HG03378 (cell line): ENCODE measurements around the gene PLEKHM3.
"Not testable (repeated sequence)": the region's sequence is repeated elsewhere in the genome, so short reads cannot be mapped to it uniquely, and the experiment has no call there.

Experiments
- ATAC-seq: cut with Tn5 transposase; IDR thresholded peaks from one replicate; pipeline ENCODE4 v1.9.1; 2021; ENCODE audit warnings: mild to moderate bottlenecking, moderate library complexity; ENCODE audit not compliant: unreplicated experiment

The PLEKHM3 gene

GRCh38 chr2:208037564-208038487 is 12.5 kb upstream of the PLEKHM3 start:
- no peak for ATAC-seq

GRCh38 chr2:208036357-208036756 is 11.0 kb upstream of the PLEKHM3 start:
- ATAC-seq: no peak

- ATAC-seq: no peak
Measured at GRCh38 chr2:208034503-208035140, 9.3 kb upstream of the PLEKHM3 start.

- ATAC-seq: peak; percentile 89
Measured at GRCh38 chr2:208033701-208034502, 8.6 kb upstream of the PLEKHM3 start.

- no peak for ATAC-seq
Measured at GRCh38 chr2:208031608-208032019, 6.3 kb upstream of the PLEKHM3 start.

GRCh38 chr2:208025814-208026184 is 472 bp upstream of the PLEKHM3 start:
- ATAC-seq: peak; percentile 23

- ATAC-seq: no peak
Measured at GRCh38 chr2:208024091-208024490, 1.2 kb downstream of the PLEKHM3 start.

GRCh38 chr2:208020253-208020652 is 5.1 kb downstream of the PLEKHM3 start:
- no peak for ATAC-seq

GRCh38 chr2:208018124-208018712 is 7.1 kb downstream of the PLEKHM3 start:
- ATAC-seq: not testable (repeated sequence)

GRCh38 chr2:208017721-208018120 is 7.6 kb downstream of the PLEKHM3 start:
- ATAC-seq: no peak

- no peak for ATAC-seq
Measured at GRCh38 chr2:208015475-208015874, 9.9 kb downstream of the PLEKHM3 start.

GRCh38 chr2:208013285-208014178 is 11.8 kb downstream of the PLEKHM3 start:
- no peak for ATAC-seq

- no peak for ATAC-seq
Measured at GRCh38 chr2:208012449-208012848, 12.9 kb downstream of the PLEKHM3 start.

GRCh38 chr2:208010506-208010905 is 14.8 kb downstream of the PLEKHM3 start:
- ATAC-seq: no peak

- no peak for ATAC-seq
Measured at GRCh38 chr2:208006833-208007232, 18.5 kb downstream of the PLEKHM3 start.

GRCh38 chr2:208006337-208006736 is 19.0 kb downstream of the PLEKHM3 start:
- no peak for ATAC-seq

- no peak for ATAC-seq
Measured at GRCh38 chr2:208001924-208002323, 23.4 kb downstream of the PLEKHM3 start.

GRCh38 chr2:208000701-208001395 is 24.5 kb downstream of the PLEKHM3 start:
- no peak for ATAC-seq

- ATAC-seq: no peak
Measured at GRCh38 chr2:207996848-207997247, 28.5 kb downstream of the PLEKHM3 start.
